Keratinocyte (primary cell): ENCODE results near the gene LSAMP. TPM values are rescaled to one million over a fixed set of nuclear protein-coding genes. Genes with fewer than 3 reads are reported as not detected.

ENCODE experiments used
- DNase-seq: peaks from one replicate; pipeline ENCODE4 v3.0.0-alpha.2; 2011; ENCODE audit warnings: low read depth, missing footprints, low spot score
- FAIRE-seq: peaks from 2 replicates; lab custom pipeline; 2011; peaks lifted over from hg19 to GRCh38; lab: Jason Lieb, UNC
- H2AFZ ChIP-seq: 2 replicates; pipeline ENCODE4 v1.6.0; 2012; ENCODE audit warnings: low read length, control low read depth, inconsistent platforms; ENCODE audit not compliant: control insufficient read depth
- H3K27ac ChIP-seq: 2 replicates; pipeline ENCODE4 v1.5.1; 2011; ENCODE audit warnings: low read length; ENCODE audit not compliant: control insufficient read depth, insufficient read depth
- H3K27me3 ChIP-seq: 3 replicates; pipeline ENCODE4 v1.6.0; 2011; ENCODE audit warnings: low read length; ENCODE audit not compliant: control insufficient read depth, insufficient read depth; ENCODE audit errors: extremely low read depth
- H3K36me3 ChIP-seq, 2 experiments: 2 replicates in 1 of 2; 3 replicates in 1 of 2; pipeline ENCODE4 v1.5.1; 2011; ENCODE audit warnings: low read length in 2 of 2, mild to moderate bottlenecking in 1 of 2; ENCODE audit not compliant: control insufficient read depth in 2 of 2, insufficient read depth in 2 of 2; ENCODE audit errors: extremely low read depth in 1 of 2
- H3K4me1 ChIP-seq: 3 replicates; pipeline ENCODE4 v1.5.1; 2011; ENCODE audit warnings: low read length; ENCODE audit not compliant: control insufficient read depth, insufficient read depth; ENCODE audit errors: extremely low read depth
- H3K4me2 ChIP-seq: 3 replicates; pipeline ENCODE4 v1.6.0; 2011; ENCODE audit warnings: low read depth, low read length; ENCODE audit not compliant: control insufficient read depth, insufficient read depth; ENCODE audit errors: extremely low read depth
- H3K4me3 ChIP-seq, 3 experiments: fragments of 200-600 bp in 1 of 3; sonication (generic) in 1 of 3; 2 replicates in 2 of 3; 3 replicates in 1 of 3; pipeline ENCODE4 v1.5.1; 2011 to 2016; ENCODE audit warnings: low read length in 3 of 3, mild to moderate bottlenecking in 3 of 3, control low read depth in 2 of 3, inconsistent platforms in 1 of 3, low read depth in 1 of 3, mixed read lengths in 1 of 3, mixed run types in 1 of 3, moderate library complexity in 1 of 3; ENCODE audit not compliant: control insufficient read depth in 2 of 3, insufficient read depth in 2 of 3; ENCODE audit errors: extremely low read depth in 1 of 3
- H3K79me2 ChIP-seq: 2 replicates; pipeline ENCODE4 v1.6.0; 2012; ENCODE audit warnings: low read length; ENCODE audit not compliant: control insufficient read depth, insufficient read depth
- H3K9ac ChIP-seq: 3 replicates; pipeline ENCODE4 v1.6.0; 2011; ENCODE audit warnings: low read length; ENCODE audit not compliant: control insufficient read depth, insufficient read depth; ENCODE audit errors: extremely low read depth
- H3K9me1 ChIP-seq: 3 replicates; pipeline ENCODE4 v1.6.0; 2011; ENCODE audit warnings: low read length; ENCODE audit not compliant: control insufficient read depth, insufficient read depth; ENCODE audit errors: extremely low read depth
- H3K9me3 ChIP-seq: 2 replicates; pipeline ENCODE4 v1.5.1; 2012; ENCODE audit warnings: low read depth, low read length; ENCODE audit not compliant: control insufficient read depth
- H4K20me1 ChIP-seq: 3 replicates; pipeline ENCODE4 v1.6.0; 2011; ENCODE audit warnings: low read length; ENCODE audit not compliant: control insufficient read depth, insufficient read depth; ENCODE audit errors: extremely low read depth
- EZH2 ChIP-seq: IDR thresholded peaks from one replicate; pipeline ENCODE4 v1.6.1; 2012; ENCODE audit warnings: inconsistent platforms, mild to moderate bottlenecking, low read length, moderate library complexity
- dilution Hi-C: fragments of 300-500 bp; cut with MboI; formaldehyde crosslinking; loops from one replicate; pipeline ENCODE4 v1.7.0; 2020; ENCODE audit warnings: low sequenced_read_pairs; ENCODE audit not compliant: extremely low pct_ligation_motif_present
- polyA plus RNA-seq, 5 experiments: library from polyadenylated mRNA; depleted of rRNA in 3 of 5; stranded (reverse) in 3 of 5; stranded (forward) in 1 of 5; unstranded in 1 of 5; fragments of >200 nt; gene quantifications; 1 replicate in 1 of 5; 2 replicates in 3 of 5; 3 replicates in 1 of 5; pipeline versions ENCODE4 v1.2.1 to v1.2.3, GENCODE V29; 2011 to 2012; ENCODE audit warnings: missing spikeins in 2 of 5, low read depth in 1 of 5, low replicate concordance in 1 of 5
- TF ChIP-seq, protein P1 (sequence below), 3 experiments: IDR thresholded peaks in 1 of 3; conservative IDR thresholded peaks in 1 of 3; optimal IDR thresholded peaks in 1 of 3; 2 replicates in 2 of 3; 3 replicates in 1 of 3; pipeline versions ENCODE3 to v1.5.1; 2011; ENCODE audit warnings: low read length in 3 of 3, mild to moderate bottlenecking in 3 of 3, moderate library complexity in 2 of 3, control low read depth in 1 of 3, inconsistent platforms in 1 of 3; ENCODE audit not compliant: insufficient read depth in 2 of 3; ENCODE audit errors: extremely low read depth in 1 of 3

LSAMP gene
- polyA plus RNA-seq, 1 donor (not counting 4 experiments of a cell fraction or from before 2014, with no cell fraction given): 0.12 TPM

DNA sequence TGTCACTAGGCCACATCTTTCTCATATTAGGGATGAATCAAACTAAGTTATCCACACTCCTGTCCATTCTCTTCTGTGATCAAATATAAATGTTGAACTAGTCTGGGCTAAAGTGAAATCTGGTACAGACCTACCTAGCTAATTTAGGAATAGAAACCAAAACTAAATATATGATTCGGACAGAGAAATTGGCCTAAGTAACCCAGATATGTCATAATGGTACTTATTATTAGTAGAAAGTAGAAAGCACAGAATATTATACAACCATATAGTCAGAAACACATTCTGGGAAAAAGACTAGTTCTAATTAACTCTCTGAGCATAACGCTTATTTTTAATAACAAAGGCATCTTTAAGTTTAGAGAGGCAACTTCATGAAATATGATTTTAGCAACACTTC is 389.0 kb downstream of the LSAMP start:
- H3K4me1 ChIP-seq: peaks cover 15% of the 10 kb centered on the region
- no peak overlapping the region for H2AFZ ChIP-seq
- H3K36me3 ChIP-seq: no peaks in the 10 kb centered on the region
- no peak overlapping the region for H3K9ac ChIP-seq
- no peaks in the 10 kb centered on the region for H4K20me1 ChIP-seq
- DNase-seq (no peak), FAIRE-seq (no peak)
- dilution Hi-C loops: no loop called here
- no peaks in the 10 kb centered on the region for H3K27me3 ChIP-seq
- H3K79me2 ChIP-seq: no peaks in the 10 kb centered on the region
- H3K27ac ChIP-seq: no peak overlapping the region
- H3K9me1 ChIP-seq: no peaks in the 10 kb centered on the region
- H3K9me3 ChIP-seq: no peaks in the 10 kb centered on the region
- no peak overlapping the region for H3K4me3 ChIP-seq
- no peak overlapping the region for H3K4me2 ChIP-seq
- TF ChIP-seq EZH2: no peak
- TF ChIP-seq, protein P1, sequence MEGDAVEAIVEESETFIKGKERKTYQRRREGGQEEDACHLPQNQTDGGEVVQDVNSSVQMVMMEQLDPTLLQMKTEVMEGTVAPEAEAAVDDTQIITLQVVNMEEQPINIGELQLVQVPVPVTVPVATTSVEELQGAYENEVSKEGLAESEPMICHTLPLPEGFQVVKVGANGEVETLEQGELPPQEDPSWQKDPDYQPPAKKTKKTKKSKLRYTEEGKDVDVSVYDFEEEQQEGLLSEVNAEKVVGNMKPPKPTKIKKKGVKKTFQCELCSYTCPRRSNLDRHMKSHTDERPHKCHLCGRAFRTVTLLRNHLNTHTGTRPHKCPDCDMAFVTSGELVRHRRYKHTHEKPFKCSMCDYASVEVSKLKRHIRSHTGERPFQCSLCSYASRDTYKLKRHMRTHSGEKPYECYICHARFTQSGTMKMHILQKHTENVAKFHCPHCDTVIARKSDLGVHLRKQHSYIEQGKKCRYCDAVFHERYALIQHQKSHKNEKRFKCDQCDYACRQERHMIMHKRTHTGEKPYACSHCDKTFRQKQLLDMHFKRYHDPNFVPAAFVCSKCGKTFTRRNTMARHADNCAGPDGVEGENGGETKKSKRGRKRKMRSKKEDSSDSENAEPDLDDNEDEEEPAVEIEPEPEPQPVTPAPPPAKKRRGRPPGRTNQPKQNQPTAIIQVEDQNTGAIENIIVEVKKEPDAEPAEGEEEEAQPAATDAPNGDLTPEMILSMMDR (optimal IDR thresholded peaks at IDR 0.05 in 1 of 3, IDR thresholded peaks at IDR 0.05 in 1 of 3, conservative IDR thresholded peaks at IDR 0.05 in 1 of 3; ENCODE audit: extremely low read depth in 1 of 3, insufficient read depth in 2 of 3, low read length in 3 of 3): no peak

DNA sequence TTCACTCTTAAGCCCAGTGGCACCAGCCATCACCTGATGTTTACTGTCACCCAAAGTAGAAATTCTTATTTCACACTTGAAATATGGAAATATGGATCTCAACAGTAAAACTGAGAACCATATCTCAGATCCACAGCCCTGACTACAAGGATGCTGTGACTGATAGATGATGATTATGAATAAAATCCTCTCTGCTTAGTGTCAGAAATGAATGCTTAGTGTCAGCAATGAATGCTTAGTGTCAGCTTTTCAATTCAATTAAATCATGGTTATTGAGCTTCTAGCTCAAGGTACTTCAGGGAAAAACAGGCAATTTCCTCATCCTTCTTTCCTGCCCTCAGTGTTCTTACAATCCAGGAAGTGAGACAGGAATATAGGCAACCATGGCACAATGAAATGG is 392.3 kb downstream of the LSAMP start:
- no peaks in the 10 kb centered on the region for H3K9me3 ChIP-seq
- no peaks in the 10 kb centered on the region for H4K20me1 ChIP-seq
- H3K27ac ChIP-seq: no peak overlapping the region
- H2AFZ ChIP-seq: no peak overlapping the region
- no peaks in the 10 kb centered on the region for H3K79me2 ChIP-seq
- no peak for DNase-seq
- no peak overlapping the region for H3K4me3 ChIP-seq
- H3K27me3 ChIP-seq: no peaks in the 10 kb centered on the region
- peaks cover 3% of the 10 kb centered on the region for H3K4me1 ChIP-seq
- TF ChIP-seq, protein P1 (optimal IDR thresholded peaks at IDR 0.05 in 1 of 3, IDR thresholded peaks at IDR 0.05 in 1 of 3, conservative IDR thresholded peaks at IDR 0.05 in 1 of 3; ENCODE audit: extremely low read depth in 1 of 3, insufficient read depth in 2 of 3, low read length in 3 of 3): no peak
- no peak for TF ChIP-seq EZH2
- H3K9me1 ChIP-seq: no peaks in the 10 kb centered on the region
- dilution Hi-C loops: no loop called here
- H3K9ac ChIP-seq: no peak overlapping the region
- H3K36me3 ChIP-seq: no peaks in the 10 kb centered on the region
- FAIRE-seq: no peak
- H3K4me2 ChIP-seq: no peak overlapping the region
